ENCODE measurements around the gene EMCN.
"Not testable (repeated sequence)": the region's sequence is repeated elsewhere in the genome, so short reads cannot be mapped to it uniquely, and the experiment has no call there.

The EMCN gene

GRCh38 chr4:100492129-100492528, 25.7 kb downstream of the EMCN start:
- no peak for DNase-seq (ENCODE audit: low read depth in 2 of 2)

GRCh38 chr4:100489305-100489704, 28.5 kb downstream of the EMCN start:
- DNase-seq (ENCODE audit: low read depth in 2 of 2): peak in 1 of 2 experiments; percentile 6

- no peak for DNase-seq (ENCODE audit: low read depth in 2 of 2)
Observed at GRCh38 chr4:100486496-100486895, 31.3 kb downstream of the EMCN start.

- no peak for DNase-seq (ENCODE audit: low read depth in 2 of 2)
Observed at GRCh38 chr4:100483796-100484195, 34.0 kb downstream of the EMCN start.

GRCh38 chr4:100479971-100480370, 37.9 kb downstream of the EMCN start:
- DNase-seq (ENCODE audit: low read depth in 2 of 2): no peak

GRCh38 chr4:100469555-100469954, 48.3 kb downstream of the EMCN start:
- DNase-seq (ENCODE audit: low read depth in 2 of 2): no peak

- no peak for DNase-seq (ENCODE audit: low read depth in 2 of 2)
Observed at GRCh38 chr4:100466501-100466900, 51.3 kb downstream of the EMCN start.

- DNase-seq (ENCODE audit: low read depth in 2 of 2): peak; percentile 9 to 15
Observed at GRCh38 chr4:100461807-100462605, 55.8 kb downstream of the EMCN start.

- DNase-seq (ENCODE audit: low read depth in 2 of 2): no peak
Observed at GRCh38 chr4:100450449-100450848, 67.4 kb downstream of the EMCN start.

GRCh38 chr4:100431416-100431815, 86.4 kb downstream of the EMCN start:
- no peak for DNase-seq (ENCODE audit: low read depth in 2 of 2)

- no peak for DNase-seq (ENCODE audit: low read depth in 2 of 2)
Observed at GRCh38 chr4:100430451-100430850, 87.4 kb downstream of the EMCN start.

GRCh38 chr4:100429616-100430015, 88.2 kb downstream of the EMCN start:
- DNase-seq (ENCODE audit: low read depth in 2 of 2): no peak

GRCh38 chr4:100428051-100428450, 89.8 kb downstream of the EMCN start:
- peak; percentile 1 to 7 for DNase-seq (ENCODE audit: low read depth in 2 of 2)

- DNase-seq (ENCODE audit: low read depth in 2 of 2): no peak
Observed at GRCh38 chr4:100424376-100424775, 93.4 kb downstream of the EMCN start.

GRCh38 chr4:100422894-100423293, 94.9 kb downstream of the EMCN start:
- DNase-seq (ENCODE audit: low read depth in 2 of 2): no peak

- peak; percentile 13 to 23 for DNase-seq (ENCODE audit: low read depth in 2 of 2)
Observed at GRCh38 chr4:100421361-100421978, 96.4 kb downstream of the EMCN start.

GRCh38 chr4:100420571-100420970, 97.3 kb downstream of the EMCN start:
- no peak for DNase-seq (ENCODE audit: low read depth in 2 of 2)

- DNase-seq (ENCODE audit: low read depth in 2 of 2): peak; percentile 15 to 23
Observed at GRCh38 chr4:100417565-100417964, 100.3 kb downstream of the EMCN start.

GRCh38 chr4:100414016-100414790, 103.6 kb downstream of the EMCN start:
- DNase-seq (ENCODE audit: low read depth in 2 of 2): no peak

- DNase-seq (ENCODE audit: low read depth in 2 of 2): peak; percentile 44 to 55
Observed at GRCh38 chr4:100391863-100392262, 126.0 kb downstream of the EMCN start.

GRCh38 chr4:100391086-100391485, 126.7 kb downstream of the EMCN start:
- DNase-seq (ENCODE audit: low read depth in 2 of 2): no peak

GRCh38 chr4:100386270-100386669, 131.6 kb downstream of the EMCN start:
- DNase-seq (ENCODE audit: low read depth in 2 of 2): no peak

GRCh38 chr4:100380401-100380800, 137.4 kb downstream of the EMCN start:
- not testable (repeated sequence) for DNase-seq (ENCODE audit: low read depth in 2 of 2)

Measured in fibroblast of skin of left biceps (primary cell).